ENCODE results near the gene MPEG1. TPM values are rescaled to one million over a fixed set of nuclear protein-coding genes. Genes with fewer than 3 reads are reported as not detected.

The MPEG1 gene
- total RNA-seq, 1 donor from 2014 or later: 4.3 TPM

DNA sequence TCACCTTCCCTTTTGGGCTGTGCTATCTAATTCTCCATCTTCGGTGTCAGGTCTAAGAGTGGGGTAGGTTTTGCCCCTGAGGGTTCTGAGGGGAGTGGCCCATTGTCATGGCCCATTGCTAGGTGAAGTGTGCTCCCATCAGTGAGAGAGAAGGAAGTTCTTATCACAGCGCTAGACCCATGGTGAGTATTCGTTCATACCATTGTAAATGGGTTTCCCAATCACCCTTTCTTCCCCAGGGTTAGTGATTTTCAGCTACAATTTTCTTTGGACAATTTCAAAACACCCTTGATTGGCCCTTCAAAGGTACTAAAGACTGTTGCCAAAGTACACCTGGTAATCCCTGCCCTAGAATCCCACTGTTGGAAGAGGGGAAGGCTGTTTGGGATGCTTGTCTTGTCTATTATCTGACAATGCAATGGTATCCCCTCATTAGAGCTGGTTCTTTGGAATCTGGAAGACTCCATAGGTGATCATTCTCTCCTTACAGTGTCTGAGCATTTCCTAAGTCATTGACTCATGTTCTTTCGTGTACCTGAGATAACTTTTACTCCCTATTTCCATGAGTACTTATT, 20.2 kb downstream of the MPEG1 start:
- intact Hi-C loops (cut with DNase I): no loop called here

DNA sequence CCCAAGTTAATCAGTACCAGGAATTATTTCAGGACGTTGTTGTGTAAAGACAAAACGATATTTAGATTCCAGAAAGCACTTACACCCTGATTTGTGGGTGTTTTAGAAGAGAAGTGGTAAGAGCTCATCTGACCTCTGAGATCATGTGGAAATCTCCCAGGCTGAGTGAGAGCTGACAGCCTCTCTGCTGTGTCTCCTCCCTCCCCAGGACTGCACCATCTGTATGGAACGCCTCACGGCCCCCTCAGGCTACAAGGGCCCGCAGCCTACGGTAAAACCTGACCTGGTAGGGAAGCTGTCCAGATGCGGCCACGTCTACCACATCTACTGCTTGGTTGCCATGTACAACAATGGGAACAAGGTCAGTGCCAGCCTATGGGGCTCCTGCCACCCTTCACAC, 20.8 kb downstream of the MPEG1 start:
- intact Hi-C loops (cut with DNase I): no loop called here
- DNase-seq (ENCODE audit: low spot score): no peak

More for the DNA sequence above, 20.2 kb downstream of the MPEG1 start:
- no peak for DNase-seq (ENCODE audit: low spot score)

DNA sequence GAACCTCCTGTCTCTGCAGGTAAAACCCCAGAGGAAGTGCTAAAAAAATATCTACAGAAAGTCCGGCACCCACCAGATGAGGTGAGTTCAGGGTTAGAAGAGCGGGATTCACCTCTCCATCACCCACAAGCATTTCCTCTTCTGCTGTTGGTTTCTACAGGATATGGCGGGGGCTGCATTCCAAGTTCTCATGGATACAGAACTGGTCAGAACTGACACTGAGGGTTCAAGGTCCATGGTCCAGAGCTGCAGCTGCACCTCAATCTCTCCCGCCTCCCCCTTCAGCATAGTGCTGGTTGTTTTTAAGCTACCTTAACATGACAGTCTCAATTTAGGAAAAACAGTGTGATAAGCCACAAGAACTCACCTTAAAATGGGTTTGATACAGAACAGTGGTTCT, 21.6 kb downstream of the MPEG1 start:
- DNase-seq (ENCODE audit: low spot score): no peak
- intact Hi-C loops (cut with DNase I): no loop called here

DNA sequence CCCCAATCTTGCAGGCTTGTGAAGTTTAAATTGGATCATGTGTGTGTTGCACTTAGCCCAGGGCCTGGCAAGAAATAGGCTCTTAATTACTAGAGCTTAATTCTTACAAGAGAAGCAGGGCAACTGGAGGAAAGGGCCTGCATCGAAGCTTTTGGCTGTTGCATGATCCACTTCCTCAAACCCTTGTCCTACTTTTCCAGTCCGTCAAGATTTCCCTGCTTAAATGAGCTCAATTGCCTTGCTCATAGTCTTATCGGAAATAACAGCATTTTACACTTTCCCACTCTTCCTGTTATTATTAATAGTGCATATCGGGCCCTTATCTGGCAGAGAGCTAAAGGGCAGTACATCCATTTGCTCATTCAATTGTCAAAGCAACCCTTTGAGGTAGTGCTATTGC, 22.7 kb downstream of the MPEG1 start:
- DNase-seq (ENCODE audit: low spot score): no peak
- intact Hi-C loops (cut with DNase I): no loop called here

DNA sequence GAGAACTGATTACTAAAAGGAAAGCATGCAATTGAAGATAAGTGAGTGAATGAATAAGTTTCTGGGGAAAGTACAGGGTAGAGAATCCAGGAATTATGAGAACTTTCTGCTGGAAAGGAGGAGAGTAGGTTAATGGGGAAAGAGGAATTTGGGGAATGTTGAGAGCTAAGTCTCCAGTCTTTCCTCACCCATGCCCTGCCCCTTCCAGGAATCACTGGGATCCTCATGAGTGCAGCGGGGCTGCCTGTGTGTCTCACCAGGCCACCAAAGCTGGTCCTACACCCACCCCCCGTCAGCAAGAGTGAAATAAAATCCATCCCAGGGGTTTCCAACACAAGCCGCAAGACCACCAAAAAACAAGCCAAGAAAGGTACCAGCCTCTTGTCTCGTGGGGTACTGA, 23.8 kb downstream of the MPEG1 start:
- intact Hi-C loops (cut with DNase I): no loop called here
- DNase-seq (ENCODE audit: low spot score): no peak

DNA sequence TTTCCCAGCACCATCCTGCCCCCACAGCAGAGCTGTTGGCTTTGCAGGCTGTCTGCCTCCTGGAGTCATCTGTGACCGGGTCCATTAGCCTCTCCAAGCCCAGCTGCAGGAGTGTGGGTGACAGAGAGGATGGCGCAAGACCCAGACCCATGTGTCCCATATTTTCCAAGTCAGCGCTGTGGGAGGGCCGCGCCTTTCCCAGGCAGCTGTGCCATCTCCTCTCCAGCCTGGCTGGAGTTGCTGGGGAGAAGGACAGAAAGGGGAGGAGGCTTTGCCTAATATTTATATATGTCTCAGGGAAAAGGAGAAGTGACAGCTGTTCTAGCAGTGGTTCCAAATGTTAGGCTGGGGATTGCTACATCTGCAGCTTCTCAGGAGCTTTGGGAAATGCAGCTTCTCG, 25.1 kb downstream of the MPEG1 start:
- DNase-seq (ENCODE audit: low spot score): no peak
- intact Hi-C loops (cut with DNase I): no loop called here

DNA sequence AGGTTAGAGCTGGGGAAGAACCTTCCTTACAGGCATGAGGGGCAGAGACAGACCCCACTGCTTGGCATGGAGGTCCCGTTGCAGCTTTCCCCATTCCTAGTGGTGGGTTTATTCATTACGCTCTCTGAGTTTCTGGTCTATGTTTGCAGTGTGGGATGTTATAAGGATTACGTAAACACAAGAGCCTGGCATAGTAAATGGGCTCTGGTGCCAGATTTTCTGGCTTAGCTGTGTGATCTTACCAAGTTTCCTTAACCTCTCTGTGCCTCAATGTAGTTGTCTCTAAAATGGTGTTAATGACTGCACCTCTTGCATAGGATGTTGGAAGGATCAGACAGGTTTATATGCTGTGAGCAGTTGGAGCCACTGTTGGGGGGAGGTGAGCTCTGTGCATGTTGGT, 25.7 kb downstream of the MPEG1 start:
- no peak for DNase-seq (ENCODE audit: low spot score)
- intact Hi-C loops (cut with DNase I): no loop called here

DNA sequence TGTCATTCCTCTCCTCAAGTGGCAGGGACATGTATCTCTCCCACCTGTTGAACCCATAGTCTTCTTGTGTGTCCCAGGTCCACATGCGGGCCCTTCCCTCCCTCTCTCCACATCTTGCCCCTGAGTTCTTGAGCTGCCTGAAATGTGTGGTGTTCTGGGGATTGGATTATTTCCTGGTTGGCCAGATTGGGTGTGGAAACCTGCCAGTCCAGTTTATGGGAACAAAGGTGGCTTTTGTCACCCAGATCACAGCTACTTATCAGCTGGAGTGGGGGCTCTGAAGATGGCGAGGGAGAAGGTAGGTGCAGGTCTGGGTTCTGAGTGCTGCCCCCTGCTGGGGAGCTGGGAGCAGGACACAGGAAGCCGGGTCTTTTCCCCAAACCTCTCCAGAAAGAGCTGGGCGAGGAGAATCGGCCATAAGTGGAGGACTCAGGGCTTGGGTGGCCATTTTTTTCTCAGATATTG, 26.6 kb downstream of the MPEG1 start:
- no peak for DNase-seq (ENCODE audit: low spot score)
- intact Hi-C loops (cut with DNase I): no loop called here

DNA sequence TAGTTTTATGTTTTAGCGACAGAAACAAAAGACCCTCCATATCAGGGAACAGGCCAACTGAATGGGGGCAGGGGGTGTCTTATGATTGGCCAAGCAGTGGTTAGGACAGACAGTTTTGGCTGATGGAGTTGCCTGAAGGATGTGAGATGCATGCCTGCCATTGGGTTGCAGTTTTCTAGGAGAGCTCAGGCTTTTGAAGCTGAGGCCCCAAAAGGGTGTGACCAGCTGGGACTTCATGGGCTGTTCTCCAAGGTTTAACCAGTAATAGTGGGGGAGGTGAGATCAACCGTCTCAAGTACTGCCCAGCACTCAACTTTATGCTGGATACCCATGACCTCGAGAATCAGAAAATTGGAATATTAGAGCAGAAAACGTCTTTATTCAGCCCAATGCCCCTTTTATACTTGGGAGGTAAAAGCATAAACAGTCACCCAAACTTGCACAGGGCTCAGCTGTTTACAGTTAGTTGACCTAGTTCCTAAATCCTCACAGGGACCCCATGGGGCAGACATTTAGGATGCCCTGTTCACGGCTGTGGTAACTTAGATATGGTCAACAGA, 27.3 kb downstream of the MPEG1 start:
- intact Hi-C loops (cut with DNase I): no loop called here
- DNase-seq (ENCODE audit: low spot score): no peak

DNA sequence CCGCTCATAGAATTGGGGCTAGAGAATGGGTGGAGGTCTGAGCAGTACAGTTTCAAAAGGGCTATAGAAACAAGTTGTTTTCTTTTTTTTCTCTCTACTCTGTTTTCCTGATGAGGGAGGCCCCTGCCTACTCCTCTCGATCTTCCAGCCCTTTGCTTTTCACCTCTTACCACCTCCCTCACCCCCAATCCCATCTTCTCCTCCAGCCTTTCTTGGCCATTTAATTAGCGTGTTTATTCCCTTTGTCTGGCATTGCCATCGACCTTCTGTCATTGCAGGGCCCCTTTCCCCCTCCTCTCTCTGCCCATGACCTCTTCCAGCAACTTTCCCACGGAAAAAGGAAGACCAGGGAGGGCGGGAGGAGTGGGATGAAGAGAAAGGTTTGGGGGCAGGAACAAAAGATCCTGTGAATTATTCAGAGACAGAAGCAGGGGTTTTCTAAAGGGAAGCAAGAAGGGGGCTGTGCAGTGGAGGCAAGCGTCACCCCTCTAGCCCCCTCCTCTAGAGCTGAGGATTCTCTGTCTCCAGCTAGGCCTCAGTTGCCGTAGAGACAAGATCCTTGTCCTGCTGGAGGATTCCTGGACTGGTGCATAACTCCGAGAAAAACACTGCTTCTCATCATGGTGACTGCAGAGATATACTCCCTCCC, 27.9 kb downstream of the MPEG1 start:
- DNase-seq (ENCODE audit: low spot score): no peak
- intact Hi-C loops (cut with DNase I): no loop called here

DNA sequence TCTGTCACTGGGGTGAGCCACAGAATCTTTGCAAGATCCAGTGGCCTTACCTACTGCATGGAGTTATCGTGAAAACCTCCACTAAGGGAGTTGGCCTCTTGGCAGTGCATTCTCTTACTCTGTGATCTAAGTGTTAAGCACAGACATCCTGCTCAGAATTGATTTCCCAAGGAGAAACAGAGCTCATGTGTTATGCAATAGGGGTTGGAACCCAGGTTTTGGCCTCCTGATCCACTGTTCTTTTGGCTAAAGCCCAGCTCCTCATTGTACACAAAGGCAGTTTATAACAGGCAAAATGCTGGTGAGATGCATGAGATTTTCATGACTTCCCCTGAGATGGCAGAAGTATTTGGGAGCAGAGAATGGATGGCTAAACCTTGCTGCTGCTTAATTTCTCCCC, 29.0 kb downstream of the MPEG1 start:
- DNase-seq (ENCODE audit: low spot score): no peak
- intact Hi-C loops (cut with DNase I): no loop called here

DNA sequence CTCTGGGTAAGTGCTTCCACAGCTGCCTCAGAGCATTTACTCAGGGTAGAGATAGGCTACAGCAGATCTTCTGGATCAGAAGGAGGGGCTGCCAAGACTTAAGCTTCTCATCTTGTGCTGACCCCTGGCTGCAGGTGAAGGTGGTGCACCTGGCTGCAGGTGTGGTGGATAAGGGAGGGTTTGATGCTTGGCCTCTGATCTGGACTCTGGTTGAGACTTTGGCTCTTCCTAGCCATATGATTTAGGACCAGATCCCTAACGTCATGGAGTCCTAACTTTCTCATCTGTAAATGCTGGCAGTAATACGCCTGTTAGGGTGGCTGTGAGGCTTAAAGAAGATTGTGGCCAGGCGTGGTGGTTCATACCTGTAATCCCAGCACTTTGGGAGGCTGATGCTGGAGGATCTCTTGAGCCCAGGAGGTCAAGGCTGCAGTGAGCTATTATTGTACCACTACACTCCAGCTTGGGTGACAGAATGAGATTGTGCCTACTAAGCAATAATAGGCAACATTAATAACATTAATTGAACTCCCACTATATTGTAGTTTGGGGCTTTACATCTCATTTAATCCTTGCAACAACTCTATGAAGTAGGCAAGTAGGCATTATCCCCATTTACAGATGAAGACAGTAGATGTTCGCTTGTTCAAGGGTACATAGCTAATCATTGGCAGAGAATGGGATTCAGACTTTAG, 30.1 kb downstream of the MPEG1 start:
- intact Hi-C loops (cut with DNase I): no loop called here

DNA sequence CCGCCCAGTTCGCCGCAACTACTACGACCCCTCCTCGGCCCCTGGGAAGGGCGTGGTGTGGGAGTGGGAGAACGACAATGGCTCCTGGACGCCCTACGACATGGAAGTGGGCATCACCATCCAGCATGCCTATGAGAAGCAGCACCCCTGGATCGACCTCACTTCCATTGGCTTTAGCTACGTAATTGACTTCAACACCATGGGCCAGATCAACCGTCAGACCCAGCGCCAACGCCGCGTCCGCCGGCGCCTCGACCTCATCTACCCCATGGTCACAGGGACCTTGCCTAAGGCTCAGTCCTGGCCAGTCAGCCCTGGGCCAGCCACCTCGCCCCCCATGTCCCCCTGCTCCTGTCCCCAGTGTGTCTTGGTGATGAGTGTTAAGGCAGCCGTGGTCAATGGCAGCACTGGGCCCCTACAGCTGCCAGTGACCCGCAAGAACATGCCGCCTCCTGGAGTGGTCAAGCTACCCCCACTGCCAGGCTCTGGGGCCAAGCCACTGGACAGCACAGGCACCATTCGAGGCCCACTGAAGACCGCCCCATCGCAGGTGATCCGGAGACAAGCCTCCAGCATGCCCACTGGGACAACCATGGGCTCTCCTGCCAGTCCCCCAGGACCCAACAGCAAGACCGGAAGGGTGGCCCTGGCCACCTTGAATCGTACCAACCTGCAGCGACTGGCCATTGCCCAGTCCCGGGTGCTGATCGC, 30.8 kb downstream of the MPEG1 start:
- intact Hi-C loops (cut with DNase I): no loop called here
- DNase-seq (ENCODE audit: low spot score): no peak

More for the DNA sequence above, 30.1 kb downstream of the MPEG1 start:
- DNase-seq (ENCODE audit: low spot score): no peak

DNA sequence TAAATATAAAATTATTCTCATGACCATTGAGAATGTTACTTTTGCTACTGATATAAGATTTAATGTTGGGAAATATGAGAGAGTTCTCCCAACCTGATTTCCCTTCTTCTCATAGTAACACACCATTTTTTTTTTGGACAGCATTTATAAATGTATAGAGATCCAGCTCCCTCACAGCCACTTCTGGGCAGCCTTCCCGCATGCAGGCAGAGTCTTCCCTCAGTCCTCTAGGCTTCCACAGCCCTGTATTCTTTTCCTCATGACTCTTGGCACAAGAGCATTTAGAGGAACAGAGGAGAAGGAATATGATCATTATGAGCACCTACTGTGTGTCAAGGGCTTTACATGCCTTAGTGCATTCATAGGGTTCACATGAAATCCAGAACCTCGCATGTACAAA, 31.8 kb downstream of the MPEG1 start:
- no peak for DNase-seq (ENCODE audit: low spot score)
- intact Hi-C loops (cut with DNase I): no loop called here

DNA sequence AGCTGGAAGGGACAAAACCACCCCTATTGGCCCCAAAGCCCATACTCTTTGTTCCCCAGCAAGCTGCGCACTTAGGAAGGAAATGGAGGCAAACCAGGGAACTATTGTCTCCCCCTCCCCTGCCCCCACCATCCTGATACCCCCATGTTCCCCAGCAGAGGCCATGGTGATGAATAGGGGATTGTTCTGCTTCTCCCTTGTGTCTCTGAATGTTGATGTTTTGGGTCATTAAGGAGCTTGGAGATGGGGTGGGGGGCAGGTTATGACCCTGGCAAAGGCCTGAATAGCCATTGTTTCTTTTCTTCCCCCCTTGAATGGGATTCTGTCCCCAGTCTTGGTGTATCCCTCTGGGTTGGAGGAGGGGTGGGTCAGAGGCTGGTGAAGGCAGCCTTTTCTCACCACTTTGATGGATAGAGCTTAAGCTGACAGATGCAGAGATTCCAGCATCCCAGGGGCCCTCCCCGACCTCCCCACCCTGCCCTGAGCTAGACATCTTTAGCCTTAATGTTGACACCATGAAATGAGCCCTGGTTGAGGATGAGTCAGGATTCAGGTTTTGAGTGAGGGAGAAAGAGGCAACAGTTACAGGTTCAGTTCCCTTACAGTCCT, 32.5 kb downstream of the MPEG1 start:
- intact Hi-C loops (cut with DNase I): no loop called here
- DNase-seq (ENCODE audit: low spot score): no peak

DNA sequence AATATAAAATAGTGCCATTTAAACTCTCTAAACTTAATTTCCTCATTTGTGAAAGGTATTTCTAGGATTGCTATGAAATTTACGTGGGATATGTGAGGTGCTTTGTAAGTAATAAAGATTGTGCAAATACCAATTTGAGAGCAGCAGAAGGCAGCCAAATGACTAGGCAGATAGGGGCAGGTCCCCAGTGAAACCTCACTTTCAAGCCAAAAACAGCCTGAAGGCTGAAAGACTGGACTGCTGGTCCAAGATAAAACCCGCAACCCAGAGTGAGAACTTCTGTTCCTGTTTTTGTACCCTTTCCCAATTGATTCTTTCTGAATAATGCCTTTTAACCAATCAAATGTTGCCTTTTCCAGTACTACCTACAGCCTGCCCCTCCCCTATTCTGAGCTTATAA, 33.6 kb downstream of the MPEG1 start:
- intact Hi-C loops (cut with DNase I): no loop called here
- no peak for DNase-seq (ENCODE audit: low spot score)

DNA sequence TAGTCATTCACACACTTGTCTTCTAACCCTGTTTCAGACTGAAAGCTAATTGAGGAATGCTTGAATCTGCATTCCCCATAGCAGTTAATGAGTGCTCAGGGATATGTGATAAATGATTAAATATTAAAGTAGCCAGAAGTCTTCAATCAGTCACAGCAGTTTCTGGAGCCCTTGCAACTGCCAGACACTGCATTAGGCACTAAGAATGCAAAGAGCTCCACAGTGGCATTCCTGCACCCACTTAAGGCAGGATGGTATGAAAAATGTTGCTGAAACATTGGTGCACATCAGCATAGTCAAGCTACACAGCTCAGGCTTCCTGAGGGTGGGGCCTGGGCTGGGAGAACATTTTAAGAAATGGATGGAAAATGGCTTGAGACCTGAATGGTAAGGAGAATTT, 34.3 kb downstream of the MPEG1 start:
- intact Hi-C loops (cut with DNase I): no loop called here
- no peak for DNase-seq (ENCODE audit: low spot score)

DNA sequence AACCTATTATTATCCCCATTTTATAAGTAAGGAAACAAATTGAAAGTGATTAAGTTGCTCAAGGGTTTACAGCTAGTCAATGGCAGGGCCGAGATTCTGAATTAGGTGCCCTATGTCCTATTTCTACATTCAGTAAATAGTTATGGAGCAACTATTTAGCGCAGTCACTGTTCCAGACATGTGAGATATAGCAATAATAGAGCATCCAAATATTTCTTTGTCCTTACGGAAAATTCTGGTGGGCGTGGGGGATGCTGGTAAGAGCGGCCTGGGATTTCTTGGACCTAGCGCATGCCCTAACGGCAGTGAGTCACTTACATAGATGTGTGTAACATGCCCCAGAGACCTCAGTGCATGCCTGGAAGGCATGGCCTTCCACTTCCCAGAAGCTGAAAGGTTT, 36.4 kb downstream of the MPEG1 start:
- no peak for DNase-seq (ENCODE audit: low spot score)
- intact Hi-C loops (cut with DNase I): no loop called here

DNA sequence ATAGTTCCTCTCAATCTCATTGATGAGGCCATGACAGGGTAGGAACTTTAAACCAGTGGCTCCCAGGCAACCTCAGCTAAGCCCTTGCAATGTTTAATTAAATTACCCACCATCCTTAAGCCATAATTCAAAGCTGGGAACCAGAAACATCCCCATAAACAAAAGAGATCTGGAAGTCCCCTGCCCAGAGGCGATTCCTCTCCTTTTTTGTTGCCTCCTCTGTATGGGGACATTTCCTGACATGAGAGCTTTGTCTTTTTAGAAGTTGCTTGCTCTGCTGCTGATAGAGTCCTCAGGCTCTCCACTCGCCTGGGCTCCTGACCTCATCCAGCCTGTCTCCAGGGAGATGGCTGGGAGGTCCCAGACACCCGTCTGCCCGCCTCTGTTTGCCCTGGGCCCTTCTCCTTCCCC, 37.6 kb downstream of the MPEG1 start:
- no peak for DNase-seq (ENCODE audit: low spot score)
- intact Hi-C loops (cut with DNase I): no loop called here

DNA sequence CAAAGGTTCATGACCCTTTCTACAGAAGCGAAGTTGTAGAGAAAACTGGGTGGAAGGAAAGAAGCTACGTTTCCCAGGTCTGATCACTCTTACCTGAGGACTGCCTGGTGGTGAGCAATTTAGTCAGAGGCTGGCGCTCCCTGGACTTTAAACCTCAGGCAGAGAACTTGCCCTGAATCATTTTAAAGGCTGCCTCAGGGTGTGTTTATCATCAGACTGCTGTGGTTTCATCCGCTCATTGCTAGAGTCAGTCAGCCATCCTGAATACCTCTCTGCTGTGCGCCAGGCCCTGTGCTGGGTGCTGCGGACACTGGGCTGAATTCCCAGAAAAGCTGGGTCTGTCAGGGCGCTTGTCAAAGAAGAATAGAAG, 38.1 kb downstream of the MPEG1 start:
- DNase-seq (ENCODE audit: low spot score): no peak
- intact Hi-C loops (cut with DNase I): loop anchor here (5.0 kb wide), 1 partner anchor 258 kb away; no protein-coding TSS in a partner anchor

Measured in cardiac septum (tissue), 1 donor.